ENCODE data around the gene ZNF579. TPM values are rescaled to one million over a fixed set of nuclear protein-coding genes. Genes with fewer than 3 reads are reported as not detected.

ZNF579 gene
- total and polyA plus RNA-seq, 2 of the 13 experiments (the other 11 are each of a cell fraction or from before 2014, with no cell fraction given), result 2.1 to 2.9 TPM

- no peaks in the 10 kb centered on the region for H3K27me3 ChIP-seq (ENCODE audit: control insufficient read depth in 1 of 2, insufficient read depth in 2 of 2, low read length in 2 of 2)
- peak; percentile 57; the same call in 1 of the 2 replicates for TF ChIP-seq BHLHE40 (IDR thresholded peaks at IDR 0.05; ENCODE audit: low read length)
- no peak for TF ChIP-seq NAIF1 (CRISPR knock-in tag; IDR thresholded peaks at IDR 0.05; ENCODE audit: borderline replicate concordance)
- TF ChIP-seq, protein P1, sequence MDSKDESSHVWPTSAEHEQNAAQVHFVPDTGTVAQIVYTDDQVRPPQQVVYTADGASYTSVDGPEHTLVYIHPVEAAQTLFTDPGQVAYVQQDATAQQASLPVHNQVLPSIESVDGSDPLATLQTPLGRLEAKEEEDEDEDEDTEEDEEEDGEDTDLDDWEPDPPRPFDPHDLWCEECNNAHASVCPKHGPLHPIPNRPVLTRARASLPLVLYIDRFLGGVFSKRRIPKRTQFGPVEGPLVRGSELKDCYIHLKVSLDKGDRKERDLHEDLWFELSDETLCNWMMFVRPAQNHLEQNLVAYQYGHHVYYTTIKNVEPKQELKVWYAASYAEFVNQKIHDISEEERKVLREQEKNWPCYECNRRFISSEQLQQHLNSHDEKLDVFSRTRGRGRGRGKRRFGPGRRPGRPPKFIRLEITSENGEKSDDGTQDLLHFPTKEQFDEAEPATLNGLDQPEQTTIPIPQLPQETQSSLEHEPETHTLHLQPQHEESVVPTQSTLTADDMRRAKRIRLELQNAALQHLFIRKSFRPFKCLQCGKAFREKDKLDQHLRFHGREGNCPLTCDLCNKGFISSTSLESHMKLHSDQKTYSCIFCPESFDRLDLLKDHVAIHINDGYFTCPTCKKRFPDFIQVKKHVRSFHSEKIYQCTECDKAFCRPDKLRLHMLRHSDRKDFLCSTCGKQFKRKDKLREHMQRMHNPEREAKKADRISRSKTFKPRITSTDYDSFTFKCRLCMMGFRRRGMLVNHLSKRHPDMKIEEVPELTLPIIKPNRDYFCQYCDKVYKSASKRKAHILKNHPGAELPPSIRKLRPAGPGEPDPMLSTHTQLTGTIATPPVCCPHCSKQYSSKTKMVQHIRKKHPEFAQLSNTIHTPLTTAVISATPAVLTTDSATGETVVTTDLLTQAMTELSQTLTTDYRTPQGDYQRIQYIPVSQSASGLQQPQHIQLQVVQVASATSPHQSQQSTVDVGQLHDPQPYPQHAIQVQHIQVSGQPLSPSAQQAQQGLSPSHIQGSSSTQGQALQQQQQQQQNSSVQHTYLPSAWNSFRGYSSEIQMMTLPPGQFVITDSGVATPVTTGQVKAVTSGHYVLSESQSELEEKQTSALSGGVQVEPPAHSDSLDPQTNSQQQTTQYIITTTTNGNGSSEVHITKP (CRISPR knock-in tag; IDR thresholded peaks at IDR 0.05; ENCODE audit: low read depth), result peak; percentile 84
- no peaks in the 10 kb centered on the region for H4K20me1 ChIP-seq (ENCODE audit: insufficient read depth, low read length)
- in situ Hi-C loops (cut with HindIII; ENCODE audit: extremely low pct_ligation_motif_present, low pct_unique_long_range_greater_than_20kb), result no loop called here
- ChIA-PET CTCF (ENCODE audit: low intra/inter-chr PET ratio, low total read pairs) (no interaction called here), POLR2A (no interaction called here)
- ATAC-seq (no peak), FAIRE-seq (no peak), DNase-seq (ENCODE audit: low spot score) (no peak)
- no peak overlapping the region for H3K9ac ChIP-seq (ENCODE audit: insufficient read depth, low read depth, low read length)
- peaks cover 6% of the 10 kb centered on the region; the same call in 1 of the 2 replicates for H3K4me1 ChIP-seq (ENCODE audit: insufficient read depth, low read length)
- H3K4me2 ChIP-seq (ENCODE audit: low read depth, low read length), result no peak overlapping the region
- 88% methylated on average over 8 of the region's 10 CpGs for WGBS (ENCODE audit: low lambda C conversion rate)
- BruUV-seq (replicated peaks), result no TSS peak
- no peak overlapping the region for H3K27ac ChIP-seq (ENCODE audit: extremely low read length, insufficient read depth, low read length)
- peaks cover 9 to 22% of the 10 kb centered on the region in 2 experiments; a peak in 4 of 5 replicates for H3K36me3 ChIP-seq (replicated peaks in 1 of 2; ENCODE audit: control insufficient read depth in 1 of 2, insufficient read depth in 2 of 2, low read length in 2 of 2)
- H3K79me2 ChIP-seq (ENCODE audit: insufficient read depth, low read length), result no peaks in the 10 kb centered on the region
- H3K9me3 ChIP-seq (ENCODE audit: low read length), result no peaks in the 10 kb centered on the region
- intact Hi-C loops (cut with micrococcal nuclease; ENCODE audit: unreplicated experiment), result no loop called here
- no peak overlapping the region for H2AFZ ChIP-seq (ENCODE audit: low read length)
- H3K4me3 ChIP-seq (replicated peaks in 1 of 3; ENCODE audit: insufficient read depth in 1 of 3, low read depth in 2 of 3, low read length in 3 of 3), result no peak overlapping the region
Measured at GRCh38 chr19:55591555-55591954, 10.9 kb upstream of the ZNF579 start.

- Histone ChIP-seq H4K20me1 (ENCODE audit: insufficient read depth, low read length) (no peaks in the 10 kb centered on the region), H3K4me1 (ENCODE audit: insufficient read depth, low read length) (peaks cover 9% of the 10 kb centered on the region; the same call in 1 of the 2 replicates), H3K9ac (ENCODE audit: insufficient read depth, low read depth, low read length) (no peak overlapping the region), H3K36me3 (replicated peaks in 1 of 2; ENCODE audit: control insufficient read depth in 1 of 2, insufficient read depth in 2 of 2, low read length in 2 of 2) (peaks cover 5 to 14% of the 10 kb centered on the region in 2 experiments; a peak in 4 of 5 replicates), H3K9me3 (ENCODE audit: low read length) (no peaks in the 10 kb centered on the region), H3K4me2 (ENCODE audit: low read depth, low read length) (no peak overlapping the region), H3K27me3 (ENCODE audit: control insufficient read depth in 1 of 2, insufficient read depth in 2 of 2, low read length in 2 of 2) (no peaks in the 10 kb centered on the region; a peak in 1 of 5 replicates), H3K79me2 (ENCODE audit: insufficient read depth, low read length) (no peaks in the 10 kb centered on the region), H3K4me3 (replicated peaks in 1 of 3; ENCODE audit: insufficient read depth in 1 of 3, low read depth in 2 of 3, low read length in 3 of 3) (no peak overlapping the region), H3K27ac (ENCODE audit: extremely low read length, insufficient read depth, low read length) (no peak overlapping the region), H2AFZ (ENCODE audit: low read length) (no peak overlapping the region)
- ATAC-seq (no peak), FAIRE-seq (no peak), DNase-seq (ENCODE audit: low spot score) (no peak)
- TF ChIP-seq ISX (CRISPR knock-in tag; conservative IDR thresholded peaks at IDR 0.05) (no peak), MIER2 (CRISPR knock-in tag; IDR thresholded peaks at IDR 0.05) (no peak), HINFP (CRISPR knock-in tag; IDR thresholded peaks at IDR 0.05; ENCODE audit: low read depth) (no peak)
- ChIA-PET POLR2A (no interaction called here), CTCF (ENCODE audit: low intra/inter-chr PET ratio, low total read pairs) (no interaction called here)
- in situ Hi-C loops (cut with HindIII; ENCODE audit: extremely low pct_ligation_motif_present, low pct_unique_long_range_greater_than_20kb), result no loop called here
- BruUV-seq (replicated peaks), result no TSS peak
- intact Hi-C loops (cut with micrococcal nuclease; ENCODE audit: unreplicated experiment), result no loop called here
- WGBS (ENCODE audit: low lambda C conversion rate), result 95% methylated on average over 8 of the region's 10 CpGs
Measured at GRCh38 chr19:55590617-55591016, 10.0 kb upstream of the ZNF579 start.
